Neural cell (in vitro differentiated cells): ENCODE measurements around the gene DMBT1. TPM values are rescaled to one million over a fixed set of nuclear protein-coding genes. Genes with fewer than 3 reads are reported as not detected.

Source experiments
- H2AFZ ChIP-seq: fragments of 200-600, 300-800 bp; sonication (generic), shearing (Covaris generic); 2 replicates; pipeline ENCODE4 v1.6.0; 2014; ENCODE audit warnings: low read depth, mild to moderate bottlenecking, antibody characterized with exemption, low read length, moderate library complexity
- H3F3A ChIP-seq: fragments of 200-600 bp; shearing (Covaris generic); 2 replicates; pipeline ENCODE4 v1.6.1; 2016; ENCODE audit warnings: mild to moderate bottlenecking, moderate library complexity, mixed read lengths, antibody characterized with exemption, low read length; ENCODE audit not compliant: insufficient read depth, poor library complexity, severe bottlenecking
- H3K27ac ChIP-seq: fragments of 200-600, 300-800 bp; sonication (generic), shearing (Covaris generic); 2 replicates; pipeline ENCODE4 v1.5.1; 2014; ENCODE audit warnings: mild to moderate bottlenecking, low read length, moderate library complexity
- H3K27me3 ChIP-seq: fragments of 300-800, 200-600 bp; sonication (generic), shearing (Covaris generic); 2 replicates; pipeline ENCODE4 v1.6.0; 2014; ENCODE audit warnings: mild to moderate bottlenecking, low read depth, low read length, moderate library complexity; ENCODE audit not compliant: insufficient read depth
- H3K36me3 ChIP-seq: fragments of 300-800, 200-600 bp; sonication (generic), shearing (Covaris generic); 2 replicates; pipeline ENCODE4 v1.5.1; 2014; ENCODE audit warnings: mild to moderate bottlenecking, antibody characterized with exemption, low read length, moderate library complexity; ENCODE audit not compliant: insufficient read depth
- H3K4me2 ChIP-seq: fragments of 300-800, 200-600 bp; sonication (generic), shearing (Covaris generic); 2 replicates; pipeline ENCODE4 v1.6.0; 2014; ENCODE audit warnings: mild to moderate bottlenecking, low read length
- H3K4me3 ChIP-seq: fragments of 300-800, 200-600 bp; sonication (generic), shearing (Covaris generic); 2 replicates; pipeline ENCODE4 v1.5.1; 2014; ENCODE audit warnings: mild to moderate bottlenecking, low read length, moderate library complexity
- H3K79me2 ChIP-seq: fragments of 200-600 bp; shearing (Covaris generic); replicated peaks from 2 replicates; pipeline ENCODE4 v1.6.0; 2014; ENCODE audit warnings: mild to moderate bottlenecking, low read length, moderate library complexity; ENCODE audit not compliant: insufficient read depth
- H3K9ac ChIP-seq: fragments of 300-800, 200-600 bp; sonication (generic), shearing (Covaris generic); 2 replicates; pipeline ENCODE4 v1.6.1; 2016; ENCODE audit warnings: mild to moderate bottlenecking, low read length, mixed read lengths
- H3K9me2 ChIP-seq: fragments of 200-600 bp; shearing (Covaris generic); 2 replicates; pipeline ENCODE4 v1.6.1; 2016; ENCODE audit warnings: mild to moderate bottlenecking, low read length, mixed read lengths; ENCODE audit not compliant: insufficient read depth
- H3K9me3 ChIP-seq: fragments of 200-600, 300-800 bp; sonication (generic), shearing (Covaris generic); 2 replicates; pipeline ENCODE4 v1.6.1; 2016; ENCODE audit warnings: mild to moderate bottlenecking, mixed run types, low read length, moderate library complexity, mixed read lengths
- H4K20me1 ChIP-seq: fragments of 200-600 bp; shearing (Covaris generic); 2 replicates; pipeline ENCODE4 v1.6.1; 2016; ENCODE audit warnings: mild to moderate bottlenecking, mixed run types; ENCODE audit not compliant: insufficient read depth
- EP300 ChIP-seq: fragments of 450-650 bp; conservative IDR thresholded peaks from 2 replicates; pipeline ENCODE4 v1.6.1; 2014; ENCODE audit warnings: antibody characterized with exemption, mild to moderate bottlenecking, moderate library complexity; ENCODE audit not compliant: poor library complexity, severe bottlenecking
- EZH2 ChIP-seq: fragments of 200-600, 300-800 bp; shearing (Covaris generic), sonication (generic); IDR thresholded peaks from 2 replicates; pipeline ENCODE4 v1.6.1; 2014; ENCODE audit warnings: antibody characterized with exemption, low read length, borderline replicate concordance, mild to moderate bottlenecking; ENCODE audit not compliant: insufficient read depth, poor library complexity, severe bottlenecking
- MXI1 ChIP-seq: fragments of 450-650 bp; conservative IDR thresholded peaks from 2 replicates; pipeline ENCODE4 v1.6.1; 2014; ENCODE audit warnings: antibody characterized with exemption, mild to moderate bottlenecking; ENCODE audit not compliant: poor library complexity, severe bottlenecking
- POLR2AphosphoS5 ChIP-seq: IDR thresholded peaks from 2 replicates; pipeline ENCODE4 v1.6.1; 2012
- RAD21 ChIP-seq: fragments of 450-650 bp; conservative IDR thresholded peaks from 2 replicates; pipeline ENCODE4 v1.6.1; 2014; ENCODE audit warnings: antibody characterized with exemption, mild to moderate bottlenecking, moderate library complexity
- SMC3 ChIP-seq: fragments of 450-650 bp; conservative IDR thresholded peaks from 2 replicates; pipeline ENCODE4 v1.6.1; 2014; ENCODE audit warnings: antibody characterized with exemption, mild to moderate bottlenecking, moderate library complexity; ENCODE audit not compliant: poor library complexity
- TAF1 ChIP-seq: IDR thresholded peaks from 2 replicates; pipeline ENCODE4 v1.6.1; 2012; ENCODE audit warnings: low read depth
- polyA plus RNA-seq: library from polyadenylated mRNA; depleted of rRNA; stranded (reverse); fragments of >200 nt; gene quantifications from 2 replicates; pipeline ENCODE4 v1.2.3, GENCODE V29; 2014
- TF ChIP-seq, protein P1 (sequence below): fragments of 450-650 bp; IDR thresholded peaks from 2 replicates; pipeline ENCODE4 v1.5.1; 2014; ENCODE audit warnings: antibody characterized with exemption, mild to moderate bottlenecking, moderate library complexity; ENCODE audit not compliant: poor library complexity, severe bottlenecking
- TF ChIP-seq, protein P2 (sequence below): IDR thresholded peaks from 2 replicates; pipeline ENCODE4 v1.6.1; 2012; ENCODE audit warnings: borderline replicate concordance

DMBT1 gene
- polyA plus RNA-seq, 1 donor from 2014 or later, result not detected

DNA sequence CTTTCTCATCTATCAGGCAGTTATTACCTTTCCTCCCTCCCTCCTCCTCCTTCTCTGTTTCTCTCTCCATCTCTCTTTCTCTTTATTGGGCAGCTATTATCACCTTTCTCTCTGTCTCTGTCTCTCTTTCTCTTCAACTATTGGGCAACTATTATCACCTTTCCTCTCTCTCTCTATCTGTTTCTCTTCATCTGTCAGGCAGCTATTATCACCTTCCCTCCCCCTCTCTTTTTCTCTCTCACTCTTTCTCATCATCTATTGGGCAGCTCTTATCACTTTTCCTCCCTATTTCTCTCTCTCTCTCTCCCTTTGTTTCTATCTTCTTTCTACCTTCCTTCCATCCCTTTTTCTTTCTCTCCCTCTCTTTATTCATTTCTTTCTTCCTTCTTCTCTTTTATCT is 1.2 kb downstream of the DMBT1 start:
- H4K20me1 ChIP-seq, result no peaks in the 10 kb centered on the region
- no peak overlapping the region for H3K27ac ChIP-seq
- H3F3A ChIP-seq, result no peaks in the 10 kb centered on the region
- no peak overlapping the region for H3K4me3 ChIP-seq
- H3K9me3 ChIP-seq, result no peaks in the 10 kb centered on the region
- no peak overlapping the region for H3K4me2 ChIP-seq
- no peaks in the 10 kb centered on the region for H3K27me3 ChIP-seq
- TF ChIP-seq, protein P1, sequence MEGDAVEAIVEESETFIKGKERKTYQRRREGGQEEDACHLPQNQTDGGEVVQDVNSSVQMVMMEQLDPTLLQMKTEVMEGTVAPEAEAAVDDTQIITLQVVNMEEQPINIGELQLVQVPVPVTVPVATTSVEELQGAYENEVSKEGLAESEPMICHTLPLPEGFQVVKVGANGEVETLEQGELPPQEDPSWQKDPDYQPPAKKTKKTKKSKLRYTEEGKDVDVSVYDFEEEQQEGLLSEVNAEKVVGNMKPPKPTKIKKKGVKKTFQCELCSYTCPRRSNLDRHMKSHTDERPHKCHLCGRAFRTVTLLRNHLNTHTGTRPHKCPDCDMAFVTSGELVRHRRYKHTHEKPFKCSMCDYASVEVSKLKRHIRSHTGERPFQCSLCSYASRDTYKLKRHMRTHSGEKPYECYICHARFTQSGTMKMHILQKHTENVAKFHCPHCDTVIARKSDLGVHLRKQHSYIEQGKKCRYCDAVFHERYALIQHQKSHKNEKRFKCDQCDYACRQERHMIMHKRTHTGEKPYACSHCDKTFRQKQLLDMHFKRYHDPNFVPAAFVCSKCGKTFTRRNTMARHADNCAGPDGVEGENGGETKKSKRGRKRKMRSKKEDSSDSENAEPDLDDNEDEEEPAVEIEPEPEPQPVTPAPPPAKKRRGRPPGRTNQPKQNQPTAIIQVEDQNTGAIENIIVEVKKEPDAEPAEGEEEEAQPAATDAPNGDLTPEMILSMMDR, result no peak
- no peak for TF ChIP-seq RAD21
- no peak for TF ChIP-seq SMC3
- no peak for TF ChIP-seq MXI1
- no peak for TF ChIP-seq TAF1
- TF ChIP-seq POLR2AphosphoS5, result no peak
- no peak for TF ChIP-seq EZH2
- no peak for TF ChIP-seq EP300
- TF ChIP-seq, protein P2, sequence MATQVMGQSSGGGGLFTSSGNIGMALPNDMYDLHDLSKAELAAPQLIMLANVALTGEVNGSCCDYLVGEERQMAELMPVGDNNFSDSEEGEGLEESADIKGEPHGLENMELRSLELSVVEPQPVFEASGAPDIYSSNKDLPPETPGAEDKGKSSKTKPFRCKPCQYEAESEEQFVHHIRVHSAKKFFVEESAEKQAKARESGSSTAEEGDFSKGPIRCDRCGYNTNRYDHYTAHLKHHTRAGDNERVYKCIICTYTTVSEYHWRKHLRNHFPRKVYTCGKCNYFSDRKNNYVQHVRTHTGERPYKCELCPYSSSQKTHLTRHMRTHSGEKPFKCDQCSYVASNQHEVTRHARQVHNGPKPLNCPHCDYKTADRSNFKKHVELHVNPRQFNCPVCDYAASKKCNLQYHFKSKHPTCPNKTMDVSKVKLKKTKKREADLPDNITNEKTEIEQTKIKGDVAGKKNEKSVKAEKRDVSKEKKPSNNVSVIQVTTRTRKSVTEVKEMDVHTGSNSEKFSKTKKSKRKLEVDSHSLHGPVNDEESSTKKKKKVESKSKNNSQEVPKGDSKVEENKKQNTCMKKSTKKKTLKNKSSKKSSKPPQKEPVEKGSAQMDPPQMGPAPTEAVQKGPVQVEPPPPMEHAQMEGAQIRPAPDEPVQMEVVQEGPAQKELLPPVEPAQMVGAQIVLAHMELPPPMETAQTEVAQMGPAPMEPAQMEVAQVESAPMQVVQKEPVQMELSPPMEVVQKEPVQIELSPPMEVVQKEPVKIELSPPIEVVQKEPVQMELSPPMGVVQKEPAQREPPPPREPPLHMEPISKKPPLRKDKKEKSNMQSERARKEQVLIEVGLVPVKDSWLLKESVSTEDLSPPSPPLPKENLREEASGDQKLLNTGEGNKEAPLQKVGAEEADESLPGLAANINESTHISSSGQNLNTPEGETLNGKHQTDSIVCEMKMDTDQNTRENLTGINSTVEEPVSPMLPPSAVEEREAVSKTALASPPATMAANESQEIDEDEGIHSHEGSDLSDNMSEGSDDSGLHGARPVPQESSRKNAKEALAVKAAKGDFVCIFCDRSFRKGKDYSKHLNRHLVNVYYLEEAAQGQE, result no peak
- H3K79me2 ChIP-seq, result no peaks in the 10 kb centered on the region
- H3K36me3 ChIP-seq, result no peaks in the 10 kb centered on the region
- no peaks in the 10 kb centered on the region for H3K9me2 ChIP-seq
- H3K9ac ChIP-seq, result no peak overlapping the region
- H2AFZ ChIP-seq, result no peak overlapping the region

DNA sequence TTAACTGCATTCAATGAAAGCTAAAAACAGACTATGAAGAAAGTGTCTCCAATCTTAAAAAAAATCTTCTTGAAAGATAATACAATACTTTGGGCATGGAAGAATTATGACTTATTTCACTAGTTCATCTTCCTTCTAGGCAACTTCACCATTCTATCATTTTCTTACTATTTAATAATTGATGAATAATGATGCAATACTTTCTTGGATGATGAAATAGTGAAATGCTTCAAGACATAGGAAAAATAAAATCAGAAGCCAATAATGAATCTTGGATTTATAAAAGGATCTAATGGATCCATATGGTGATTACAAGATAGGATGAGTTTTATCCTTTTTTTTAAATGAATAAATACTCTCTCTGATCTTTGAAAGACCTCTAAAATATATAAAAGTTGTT is 4.4 kb downstream of the DMBT1 start:
- no peaks in the 10 kb centered on the region for H4K20me1 ChIP-seq
- H3K79me2 ChIP-seq, result no peaks in the 10 kb centered on the region
- H3K9me2 ChIP-seq, result no peaks in the 10 kb centered on the region
- H3K27me3 ChIP-seq, result no peaks in the 10 kb centered on the region
- no peak overlapping the region for H3K9ac ChIP-seq
- H3K36me3 ChIP-seq, result no peaks in the 10 kb centered on the region
- no peak overlapping the region for H2AFZ ChIP-seq
- TF ChIP-seq, protein P1, result no peak
- TF ChIP-seq, protein P2, result no peak
- TF ChIP-seq TAF1 (no peak), EP300 (no peak), RAD21 (no peak), POLR2AphosphoS5 (no peak), EZH2 (no peak), SMC3 (no peak), MXI1 (no peak)
- H3K9me3 ChIP-seq, result no peaks in the 10 kb centered on the region
- H3F3A ChIP-seq, result no peaks in the 10 kb centered on the region
- no peak overlapping the region for H3K4me2 ChIP-seq
- no peak overlapping the region for H3K27ac ChIP-seq
- no peak overlapping the region for H3K4me3 ChIP-seq
